ENCODE measurements around the gene EDRF1. TPM values are rescaled to one million over a fixed set of nuclear protein-coding genes. Genes with fewer than 3 reads are reported as not detected.

EDRF1 gene
- polyA plus RNA-seq, 3 donors = 33.4 to 36.6 (median 34.3) TPM

GRCh38 chr10:125782616-125783015, 63.1 kb downstream of the EDRF1 start:
- DNase-seq (ENCODE audit: low read depth in 3 of 3, low spot score in 2 of 3) = no peak

GRCh38 chr10:125783408-125783807, 63.9 kb downstream of the EDRF1 start:
- DNase-seq (ENCODE audit: low read depth in 3 of 3, low spot score in 2 of 3) = no peak

DNA sequence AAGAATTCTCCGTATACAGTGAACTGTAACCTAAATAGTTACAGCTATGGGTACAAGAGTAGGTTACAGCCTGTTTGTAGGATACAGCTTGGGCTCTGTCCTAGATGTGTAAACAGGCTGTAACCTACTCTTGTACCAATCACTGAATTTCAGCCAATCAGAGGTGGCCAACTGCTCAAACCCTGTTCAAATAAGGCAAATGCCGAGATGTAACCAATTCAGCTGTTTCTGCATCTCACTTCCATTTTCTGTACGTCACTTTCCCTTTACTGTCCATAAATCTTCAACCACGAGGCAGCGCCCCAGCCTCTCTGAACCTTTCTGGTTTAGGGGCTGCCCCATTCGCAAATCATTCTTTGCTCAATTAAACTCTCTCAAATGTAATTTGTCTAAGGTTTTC, 64.4 kb downstream of the EDRF1 start:
- DNase-seq (ENCODE audit: low read depth in 3 of 3, low spot score in 2 of 3) = no peak

- no peak for DNase-seq (ENCODE audit: low read depth in 3 of 3, low spot score in 2 of 3)
Observed at GRCh38 chr10:125785791-125786190, 66.3 kb downstream of the EDRF1 start.

- no peak for DNase-seq (ENCODE audit: low read depth in 3 of 3, low spot score in 2 of 3)
Observed at GRCh38 chr10:125788156-125789034, 68.9 kb downstream of the EDRF1 start.

GRCh38 chr10:125792342-125793300, 73.1 kb downstream of the EDRF1 start:
- no peak for DNase-seq (ENCODE audit: low read depth in 3 of 3, low spot score in 2 of 3)

GRCh38 chr10:125795128-125795527, 75.6 kb downstream of the EDRF1 start:
- no peak for DNase-seq (ENCODE audit: low read depth in 3 of 3, low spot score in 2 of 3)

DNA sequence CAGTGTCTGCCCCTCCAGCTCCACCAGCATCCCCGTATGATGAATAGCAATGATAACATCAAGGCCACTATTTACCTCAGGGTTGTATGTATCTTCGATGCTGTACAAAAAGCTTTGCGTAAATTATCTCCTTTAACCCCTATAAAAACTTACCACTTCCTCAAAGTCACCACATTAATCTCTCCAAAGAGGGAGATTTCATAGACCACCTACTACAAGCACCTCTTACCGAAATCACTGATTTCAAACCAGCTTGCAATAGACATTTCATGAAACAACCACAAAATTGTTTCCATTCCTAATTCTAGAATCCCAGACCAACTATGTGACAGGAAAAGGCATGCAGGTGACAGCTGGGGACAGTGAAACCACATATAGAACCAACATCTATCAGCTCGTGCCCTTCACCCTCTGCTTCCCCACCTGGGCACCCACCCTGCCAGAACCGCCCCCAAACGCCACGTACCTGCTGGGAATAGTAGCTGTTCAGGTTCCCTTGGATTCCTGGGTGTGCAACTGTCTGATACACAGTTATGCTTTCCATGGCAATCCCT, 76.2 kb downstream of the EDRF1 start:
- no peak for DNase-seq (ENCODE audit: low read depth in 3 of 3, low spot score in 2 of 3)

- DNase-seq (ENCODE audit: low read depth in 3 of 3, low spot score in 2 of 3) = no peak
Observed at GRCh38 chr10:125797424-125797823, 77.9 kb downstream of the EDRF1 start.

- no peak for DNase-seq (ENCODE audit: low read depth in 3 of 3, low spot score in 2 of 3)
Observed at GRCh38 chr10:125797994-125798662, 78.6 kb downstream of the EDRF1 start.

DNA sequence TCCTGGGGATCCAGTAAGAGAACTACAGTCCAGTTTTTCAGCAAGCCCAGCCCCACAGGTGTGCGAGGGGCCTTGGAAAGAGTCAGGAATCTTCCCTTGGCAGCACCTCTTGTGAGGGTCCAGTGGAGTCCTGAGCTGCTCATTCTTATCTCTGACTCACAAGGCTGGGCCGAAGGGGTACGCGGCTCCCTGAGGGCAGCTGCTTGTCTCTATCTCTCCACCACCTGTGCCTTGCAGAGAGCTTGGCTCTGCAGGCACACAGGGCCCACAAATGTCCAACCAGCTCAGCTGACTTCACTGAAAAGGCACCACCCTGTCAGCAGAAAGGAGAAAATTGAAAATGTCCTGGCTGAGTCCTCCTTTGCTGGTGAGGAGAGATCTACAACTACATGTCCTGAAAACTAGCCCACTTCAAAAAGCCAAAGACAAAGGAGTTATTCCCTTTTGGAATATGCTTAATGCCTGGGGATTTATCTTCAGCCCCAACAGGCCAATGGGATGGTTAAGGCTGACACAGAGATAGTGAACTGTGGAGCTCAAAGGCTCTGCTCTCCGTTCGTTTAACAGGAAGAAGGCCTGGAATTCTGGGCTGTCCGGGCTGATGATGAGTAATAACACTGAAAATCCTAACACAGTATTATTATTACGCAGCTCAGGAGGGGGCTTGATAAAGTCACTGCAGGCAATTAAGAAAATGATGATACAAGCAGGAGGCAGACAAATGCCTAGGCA, 80.1 kb downstream of the EDRF1 start:
- no peak for DNase-seq (ENCODE audit: low read depth in 3 of 3, low spot score in 2 of 3)

- DNase-seq (ENCODE audit: low read depth in 3 of 3, low spot score in 2 of 3) = no peak
Observed at GRCh38 chr10:125801574-125801973, 82.1 kb downstream of the EDRF1 start.

- DNase-seq (ENCODE audit: low read depth in 3 of 3, low spot score in 2 of 3) = no peak
Observed at GRCh38 chr10:125802131-125802530, 82.6 kb downstream of the EDRF1 start.

GRCh38 chr10:125802739-125803138, 83.2 kb downstream of the EDRF1 start:
- no peak for DNase-seq (ENCODE audit: low read depth in 3 of 3, low spot score in 2 of 3)

DNA sequence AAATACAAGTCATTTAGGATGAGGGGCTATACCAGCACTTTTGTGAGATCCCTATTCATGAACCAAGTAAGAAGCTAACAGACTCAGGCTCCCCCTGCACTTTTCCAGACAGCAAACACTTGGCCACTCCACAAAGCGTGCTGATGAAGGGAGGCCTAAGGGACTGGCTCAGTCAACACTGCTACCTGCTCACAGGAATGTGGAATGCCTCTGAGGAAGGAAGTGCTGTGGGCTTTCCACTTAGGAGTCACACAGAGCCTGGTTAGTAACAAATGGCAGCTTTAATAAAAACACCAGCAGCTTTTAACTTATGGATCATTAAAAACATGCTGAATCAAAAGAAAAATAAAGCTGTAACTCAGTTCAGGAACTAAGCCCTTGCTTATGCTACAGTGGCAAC, 88.5 kb downstream of the EDRF1 start:
- no peak for DNase-seq (ENCODE audit: low read depth in 3 of 3, low spot score in 2 of 3)

- DNase-seq (ENCODE audit: low read depth in 3 of 3, low spot score in 2 of 3) = no peak
Observed at GRCh38 chr10:125811251-125811650, 91.7 kb downstream of the EDRF1 start.

- DNase-seq (ENCODE audit: low read depth in 3 of 3, low spot score in 2 of 3) = peak in 1 of 3 donors; percentile 10
Observed at GRCh38 chr10:125812128-125812750, 92.7 kb downstream of the EDRF1 start.
